Measurements from ENCODE around the gene EPHB4.

Gene EPHB4

GRCh38 chr7:100865938-100866728, 38.8 kb upstream of the EPHB4 start:
- TF ChIP-seq CTCF (conservative IDR thresholded peaks at IDR 0.05; ENCODE audit: low read depth, low read length) = no peak
- no peaks in the 10 kb centered on the region for H4K20me1 ChIP-seq (ENCODE audit: insufficient read depth)
- H3K27ac ChIP-seq = no peak overlapping the region
- H3K4me2 ChIP-seq = no peak overlapping the region
- H3K27me3 ChIP-seq (ENCODE audit: insufficient read depth, low read depth) = no peaks in the 10 kb centered on the region
- H3K4me1 ChIP-seq (ENCODE audit: low read depth, poor library complexity, severe bottlenecking) = no peaks in the 10 kb centered on the region
- no peak overlapping the region for H2AFZ ChIP-seq (ENCODE audit: low read depth)
- H3K9ac ChIP-seq = no peak overlapping the region
- H3K4me3 ChIP-seq (IDR thresholded peaks at IDR 0.05; ENCODE audit: insufficient read depth, low read depth, low read length) = no peak overlapping the region
- no peaks in the 10 kb centered on the region for H3K79me2 ChIP-seq (ENCODE audit: insufficient read depth, low read depth)
- no peaks in the 10 kb centered on the region for H3K36me3 ChIP-seq (ENCODE audit: insufficient read depth)

- no peaks in the 10 kb centered on the region for H4K20me1 ChIP-seq (ENCODE audit: insufficient read depth)
- H3K27me3 ChIP-seq (ENCODE audit: insufficient read depth, low read depth) = no peaks in the 10 kb centered on the region
- H3K79me2 ChIP-seq (ENCODE audit: insufficient read depth, low read depth) = no peaks in the 10 kb centered on the region
- no peaks in the 10 kb centered on the region for H3K36me3 ChIP-seq (ENCODE audit: insufficient read depth)
- no peak overlapping the region for H3K9ac ChIP-seq
- H3K4me3 ChIP-seq (IDR thresholded peaks at IDR 0.05; ENCODE audit: insufficient read depth, low read depth, low read length) = no peak overlapping the region
- H3K4me2 ChIP-seq = no peak overlapping the region
- no peak overlapping the region for H2AFZ ChIP-seq (ENCODE audit: low read depth)
- H3K4me1 ChIP-seq (ENCODE audit: low read depth, poor library complexity, severe bottlenecking) = no peaks in the 10 kb centered on the region
- no peak for TF ChIP-seq CTCF (conservative IDR thresholded peaks at IDR 0.05; ENCODE audit: low read depth, low read length)
- no peak overlapping the region for H3K27ac ChIP-seq
Measured at GRCh38 chr7:100865372-100865911, 38.1 kb upstream of the EPHB4 start.

GRCh38 chr7:100864263-100864845, 37.0 kb upstream of the EPHB4 start:
- Histone ChIP-seq H3K27ac (no peak overlapping the region), H2AFZ (ENCODE audit: low read depth) (no peak overlapping the region), H3K36me3 (ENCODE audit: insufficient read depth) (no peaks in the 10 kb centered on the region), H3K9ac (no peak overlapping the region), H3K27me3 (ENCODE audit: insufficient read depth, low read depth) (no peaks in the 10 kb centered on the region), H4K20me1 (ENCODE audit: insufficient read depth) (no peaks in the 10 kb centered on the region), H3K4me3 (IDR thresholded peaks at IDR 0.05; ENCODE audit: insufficient read depth, low read depth, low read length) (no peak overlapping the region), H3K4me2 (no peak overlapping the region), H3K4me1 (ENCODE audit: low read depth, poor library complexity, severe bottlenecking) (no peaks in the 10 kb centered on the region), H3K79me2 (ENCODE audit: insufficient read depth, low read depth) (no peaks in the 10 kb centered on the region)
- TF ChIP-seq CTCF (conservative IDR thresholded peaks at IDR 0.05; ENCODE audit: low read depth, low read length) = no peak

GRCh38 chr7:100863406-100863950, 36.2 kb upstream of the EPHB4 start:
- H2AFZ ChIP-seq (ENCODE audit: low read depth) = no peak overlapping the region
- H3K36me3 ChIP-seq (ENCODE audit: insufficient read depth) = no peaks in the 10 kb centered on the region
- no peak overlapping the region for H3K9ac ChIP-seq
- H3K79me2 ChIP-seq (ENCODE audit: insufficient read depth, low read depth) = no peaks in the 10 kb centered on the region
- H3K27me3 ChIP-seq (ENCODE audit: insufficient read depth, low read depth) = no peaks in the 10 kb centered on the region
- TF ChIP-seq CTCF (conservative IDR thresholded peaks at IDR 0.05; ENCODE audit: low read depth, low read length) = no peak
- H3K4me3 ChIP-seq (IDR thresholded peaks at IDR 0.05; ENCODE audit: insufficient read depth, low read depth, low read length) = no peak overlapping the region
- H4K20me1 ChIP-seq (ENCODE audit: insufficient read depth) = no peaks in the 10 kb centered on the region
- H3K4me2 ChIP-seq = no peak overlapping the region
- no peaks in the 10 kb centered on the region for H3K4me1 ChIP-seq (ENCODE audit: low read depth, poor library complexity, severe bottlenecking)
- no peak overlapping the region for H3K27ac ChIP-seq

All from KMS-11 (cell line).